GM19240 (cell line): ENCODE measurements around the gene NR1H4.
"Not testable (repeated sequence)": the region's sequence is repeated elsewhere in the genome, so short reads cannot be mapped to it uniquely, and the experiment has no call there.

Experiments used
- DNase-seq: peaks from one replicate; pipeline ENCODE4 v3.0.0; 2011; ENCODE audit warnings: low spot score; ENCODE audit not compliant: insufficient read length

Gene NR1H4

GRCh38 chr12:100473716-100474150, at the start of gene NR1H4:
Gene NR1H4 (plus strand): TSS chr12:100473866. CDS start chr12:100493324, 19,458 bp downstream.
- no peak for DNase-seq

- DNase-seq = no peak
Observed at GRCh38 chr12:100426145-100426544, 47.5 kb upstream of the NR1H4 start.

DNA sequence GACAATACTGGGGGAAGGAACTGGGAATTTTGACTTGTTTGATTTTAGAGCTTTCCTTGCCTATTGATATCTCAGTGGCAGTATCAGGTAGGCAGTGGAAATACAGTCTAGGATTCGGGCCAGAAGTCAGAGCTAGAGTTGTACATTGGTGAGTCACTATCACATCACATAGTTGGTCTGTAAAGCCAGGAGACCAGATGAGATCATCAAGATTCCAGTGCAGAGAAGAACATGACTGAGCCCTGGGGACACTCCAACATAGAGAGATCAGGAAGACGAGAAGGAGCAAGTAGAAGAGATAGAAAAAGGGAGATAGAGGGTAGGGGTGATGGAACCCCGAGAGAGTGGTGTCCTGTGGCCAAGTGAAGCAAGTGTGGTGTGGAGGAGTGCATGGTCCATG, 46.6 kb upstream of the NR1H4 start:
- DNase-seq = no peak

GRCh38 chr12:100430251-100430650, 43.4 kb upstream of the NR1H4 start:
- DNase-seq = not testable (repeated sequence)

DNA sequence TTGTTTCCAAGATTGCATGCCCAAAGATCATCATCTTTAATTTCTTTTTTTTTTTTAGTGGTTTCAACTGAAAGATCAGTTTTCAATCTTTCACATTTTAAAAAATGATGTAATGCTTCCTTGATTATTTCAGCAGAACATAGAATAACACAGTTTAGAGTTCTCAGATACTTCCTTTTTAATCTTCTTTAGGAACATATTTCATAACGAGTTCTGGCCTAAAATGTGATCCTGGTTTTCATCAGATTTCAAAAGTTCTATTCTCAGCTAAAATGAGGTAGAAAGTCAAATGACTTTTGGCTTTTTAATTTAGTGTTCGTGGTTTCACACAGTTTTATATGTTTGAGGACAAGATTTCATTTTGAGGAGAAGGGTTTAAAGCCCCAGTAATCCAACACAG, 40.0 kb upstream of the NR1H4 start:
- no peak for DNase-seq

- no peak for DNase-seq
Observed at GRCh38 chr12:100434177-100434576, 39.5 kb upstream of the NR1H4 start.

GRCh38 chr12:100435957-100436356, 37.7 kb upstream of the NR1H4 start:
- DNase-seq = no peak

DNA sequence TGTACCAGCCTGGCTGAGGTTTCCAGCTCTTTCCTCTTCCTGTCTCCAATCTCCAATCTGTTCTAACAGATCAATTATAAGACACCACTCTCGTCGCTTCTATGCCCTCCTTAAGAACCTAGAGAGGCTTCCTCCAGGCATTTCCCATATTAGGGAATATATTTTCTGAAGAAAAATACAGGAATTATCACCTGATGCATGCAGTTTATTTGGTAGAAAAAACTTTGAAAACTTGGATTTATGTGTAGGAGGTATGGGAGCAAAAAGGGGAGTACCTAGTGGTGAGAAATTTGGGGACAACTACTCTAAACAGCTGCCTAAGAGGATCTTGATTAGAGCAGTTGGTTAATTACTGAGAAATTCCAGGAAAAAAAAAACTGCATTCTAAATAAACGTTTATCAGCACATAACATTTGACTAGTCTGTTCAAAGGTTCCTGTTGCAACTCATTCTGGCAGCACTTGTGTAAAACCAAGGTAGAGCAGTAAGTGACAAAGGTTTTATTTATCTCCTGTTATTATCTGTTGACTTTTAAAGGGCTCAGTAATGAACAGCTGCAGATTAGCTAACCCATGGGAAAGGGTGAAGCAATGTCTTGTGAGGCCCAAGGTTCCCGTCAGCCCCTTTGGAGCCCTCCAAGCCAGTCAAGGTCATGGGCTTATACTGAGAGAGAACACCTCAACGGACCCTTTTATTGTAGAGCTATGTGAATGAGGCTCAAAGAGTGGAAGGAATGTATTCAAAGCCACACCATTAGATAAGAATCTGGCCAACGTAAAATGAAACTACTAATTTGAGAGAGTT, 36.4 kb upstream of the NR1H4 start:
- DNase-seq = no peak

GRCh38 chr12:100439797-100440196, 33.9 kb upstream of the NR1H4 start:
- no peak for DNase-seq

- DNase-seq = no peak
Observed at GRCh38 chr12:100442403-100442802, 31.3 kb upstream of the NR1H4 start.

DNA sequence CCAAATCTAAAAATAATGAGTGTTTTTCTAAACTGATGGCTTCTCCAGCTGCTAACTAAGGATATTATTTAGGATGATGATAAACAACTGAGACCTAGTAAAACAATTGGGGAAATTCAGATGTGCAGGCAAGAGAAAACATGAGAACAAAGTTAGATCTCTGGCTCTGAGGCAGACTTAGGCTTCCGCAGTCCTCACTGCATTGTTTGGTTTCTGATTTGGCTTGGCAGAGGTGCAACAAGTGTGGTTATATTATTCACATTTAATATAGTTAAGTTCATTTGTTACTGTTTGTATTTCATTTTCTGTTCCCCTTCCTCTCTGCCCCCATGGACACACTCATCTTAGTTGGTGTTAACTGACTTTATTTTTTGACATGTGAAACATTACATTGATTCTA, 30.2 kb upstream of the NR1H4 start:
- DNase-seq = no peak

DNA sequence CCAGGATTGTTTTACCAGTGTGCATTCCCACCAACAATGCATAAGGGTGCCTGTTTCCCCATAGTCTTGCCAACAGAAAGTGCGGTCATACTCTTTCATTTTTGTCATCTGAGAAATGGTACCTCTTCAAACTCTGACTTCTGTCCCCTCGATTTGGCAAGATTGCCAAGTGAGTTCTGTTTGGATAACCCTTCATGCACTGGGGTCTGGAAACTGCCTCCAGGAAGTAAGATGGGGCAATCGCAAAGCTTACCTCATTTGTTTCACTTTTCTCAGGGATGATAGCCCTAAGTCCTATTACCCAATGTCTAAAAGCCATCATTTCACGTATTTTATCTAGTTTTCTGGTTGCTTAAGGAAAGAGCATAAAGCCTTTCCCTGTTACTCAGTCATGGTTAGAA, 28.6 kb upstream of the NR1H4 start:
- DNase-seq = no peak

DNA sequence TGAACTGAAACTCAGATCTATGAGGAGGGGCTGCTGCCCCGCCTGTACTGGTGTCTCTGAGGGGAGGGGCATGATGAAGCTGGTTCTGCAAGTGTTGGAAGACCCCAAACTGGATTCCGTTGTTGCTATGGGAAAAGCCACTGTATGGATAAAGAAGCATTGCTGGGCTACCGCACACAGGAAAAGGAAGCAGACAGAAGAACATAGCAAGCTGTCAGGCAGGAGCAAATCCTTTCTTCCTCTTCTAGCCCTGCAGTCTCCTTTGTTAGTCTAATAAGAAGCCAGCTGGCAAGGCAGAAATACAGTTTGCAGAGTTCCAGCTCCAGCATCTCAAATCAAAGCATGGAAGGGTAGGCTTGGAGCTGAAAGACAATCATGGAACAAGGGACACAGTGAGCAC, 26.3 kb upstream of the NR1H4 start:
- DNase-seq = no peak

DNA sequence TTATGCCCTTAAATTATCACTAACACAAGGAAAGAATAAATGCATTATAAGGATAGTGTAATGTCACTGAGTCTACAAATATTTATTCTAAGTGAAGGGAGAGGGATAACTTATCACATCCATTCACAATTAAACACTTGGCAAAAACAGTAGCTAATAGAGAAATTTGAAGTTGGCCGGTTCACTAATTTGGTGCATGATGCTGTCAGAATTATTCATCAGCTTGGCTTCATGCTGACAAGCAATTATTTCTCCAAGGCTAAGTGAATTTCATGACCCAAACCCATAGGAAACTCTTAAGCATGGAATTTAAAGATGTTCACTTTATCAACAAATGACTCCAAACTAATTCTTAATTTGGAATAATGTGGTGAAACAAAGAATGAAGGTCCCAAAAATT, 25.0 kb upstream of the NR1H4 start:
- DNase-seq = no peak

- DNase-seq = no peak
Observed at GRCh38 chr12:100450735-100451134, 22.9 kb upstream of the NR1H4 start.

DNA sequence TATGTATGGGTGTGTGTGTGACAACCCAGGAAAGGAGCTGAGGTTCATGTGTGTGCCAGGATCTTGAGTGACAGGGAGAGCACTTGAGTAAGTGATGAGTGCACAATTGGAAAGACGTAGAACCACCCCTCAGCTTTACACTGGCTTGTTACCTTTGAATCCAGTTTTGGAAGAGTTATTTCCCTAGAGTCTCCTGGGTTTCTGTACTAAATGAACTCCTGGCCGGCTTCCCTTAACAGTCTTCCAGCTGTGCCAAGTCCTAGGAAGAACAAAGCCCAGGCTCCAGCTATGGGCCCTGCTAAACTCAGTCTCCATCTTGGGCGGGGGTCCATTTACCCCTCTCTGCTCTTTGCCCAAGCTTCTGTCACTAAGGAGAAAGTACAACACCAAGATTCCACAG, 19.7 kb upstream of the NR1H4 start:
- no peak for DNase-seq

DNA sequence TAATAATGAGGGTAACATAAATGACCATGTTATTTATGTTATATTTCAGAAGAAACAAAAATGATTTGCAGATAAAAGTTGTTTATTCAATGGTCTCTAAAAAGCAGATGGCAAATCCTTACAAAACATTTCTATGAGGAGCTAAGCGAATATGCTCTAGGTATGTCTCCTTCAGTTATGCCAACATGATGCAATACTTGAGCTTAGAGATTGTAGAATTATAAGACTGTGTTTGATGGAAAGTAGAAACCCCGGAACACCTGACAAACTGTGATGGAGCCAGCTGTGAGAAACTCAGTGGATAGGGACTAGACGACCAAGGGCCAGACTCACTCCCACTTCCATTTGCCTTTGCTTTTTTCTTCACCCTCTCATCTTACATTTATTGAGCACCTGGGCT, 17.8 kb upstream of the NR1H4 start:
- no peak for DNase-seq

DNA sequence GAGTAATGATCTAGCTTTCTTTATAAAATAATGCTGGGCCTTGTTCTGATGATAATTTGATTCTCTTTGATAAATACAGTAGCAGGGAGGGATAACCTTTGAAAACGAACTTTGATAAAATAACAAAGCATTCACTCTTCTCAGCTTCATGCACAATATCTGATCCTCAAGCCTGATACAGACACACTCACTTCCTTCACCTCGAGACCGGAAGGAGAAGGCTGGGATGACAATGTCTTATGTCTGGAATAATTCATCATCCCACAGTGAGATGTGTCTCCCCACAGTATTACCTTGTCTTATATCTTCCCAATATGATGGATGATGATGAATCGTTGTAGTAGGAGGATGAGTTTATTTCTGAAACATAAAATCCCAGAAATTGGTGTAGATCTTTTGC, 15.5 kb upstream of the NR1H4 start:
- no peak for DNase-seq

DNA sequence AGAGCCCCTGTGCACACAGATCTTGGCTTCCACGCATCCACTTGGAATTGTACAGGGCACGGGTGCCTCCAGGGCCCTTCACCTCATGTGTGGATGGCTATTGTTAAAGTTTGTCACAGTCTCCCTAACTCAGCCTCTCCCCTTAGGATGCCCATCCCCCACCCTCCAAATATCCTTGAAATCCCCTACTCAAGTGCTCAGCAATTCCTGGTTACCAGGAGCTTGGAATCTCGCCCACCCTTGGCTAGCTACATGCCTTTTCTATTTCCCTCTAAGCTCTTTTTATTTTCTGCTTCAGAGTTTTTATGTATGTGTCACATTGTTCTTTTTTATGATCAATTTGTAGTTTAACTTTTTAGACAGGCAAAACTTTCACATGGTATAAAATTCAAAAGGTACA, 13.0 kb upstream of the NR1H4 start:
- DNase-seq = no peak

GRCh38 chr12:100461330-100461973, 12.2 kb upstream of the NR1H4 start:
- no peak for DNase-seq

- no peak for DNase-seq
Observed at GRCh38 chr12:100463661-100464060, 10.0 kb upstream of the NR1H4 start.

GRCh38 chr12:100464529-100464928, 9.1 kb upstream of the NR1H4 start:
- no peak for DNase-seq

- no peak for DNase-seq
Observed at GRCh38 chr12:100468126-100468525, 5.5 kb upstream of the NR1H4 start.
